SK-N-SH (cell line): ENCODE results near the gene DLX6. TPM values are rescaled to one million over a fixed set of nuclear protein-coding genes. Genes with fewer than 3 reads are reported as not detected.

ENCODE experiments used
- CTCF ChIA-PET: fragments of 300-600, 350-600 bp; formaldehyde crosslinking; extraction: SDS; loops from one replicate; lab custom pipeline; 2021; lab: Yijun Ruan, JAX
- POLR2A ChIA-PET: fragments of 350-600 bp; sonication (Branson Sonifier 250); formaldehyde crosslinking; extraction: SDS; loops from one replicate; lab custom pipeline; 2020; ENCODE audit warnings: antibody characterized with exemption, inconsistent platforms; lab: Yijun Ruan, JAX
- DNase-seq: peaks from one replicate; pipeline ENCODE4 v3.0.0; 2012
- H2AFZ ChIP-seq: fragments of 200-600 bp; sonication (generic); 2 replicates; pipeline ENCODE4 v1.8.1; 2016; ENCODE audit warnings: antibody characterized with exemption, mild to moderate bottlenecking, low read depth
- H3F3A ChIP-seq: fragments of 200-600 bp; sonication (generic); replicated peaks from 2 replicates; pipeline ENCODE3; 2016; ENCODE audit warnings: antibody characterized with exemption, mild to moderate bottlenecking; ENCODE audit not compliant: insufficient read depth
- H3K27ac ChIP-seq, 2 experiments: fragments of 200-500 bp in 1 of 2; fragments of 200-600 bp in 1 of 2; sonication (Bioruptor generic) in 1 of 2; sonication (generic), shearing (Covaris generic) in 1 of 2; 2 replicates each; pipeline versions ENCODE4 v1.5.1 to v1.6.1; 2014 to 2016; ENCODE audit warnings: low read depth in 2 of 2, inconsistent platforms in 1 of 2, low read length in 1 of 2, mild to moderate bottlenecking in 1 of 2, mixed read lengths in 1 of 2
- H3K27me3 ChIP-seq: fragments of 200-600 bp; sonication (generic), shearing (Covaris generic); 2 replicates; pipeline ENCODE4 v1.6.1; 2016; ENCODE audit warnings: mixed run types; ENCODE audit not compliant: insufficient read depth
- H3K36me3 ChIP-seq, 2 experiments: fragments of 200-500 bp in 1 of 2; fragments of 200-600 bp in 1 of 2; sonication (Bioruptor generic) in 1 of 2; sonication (generic) in 1 of 2; replicated peaks in 1 of 2; 2 replicates each; pipeline versions ENCODE3 to v1.5.1; 2014 to 2016; ENCODE audit warnings: low read length in 1 of 2, mild to moderate bottlenecking in 1 of 2; ENCODE audit not compliant: insufficient read depth in 2 of 2, control insufficient read depth in 1 of 2
- H3K4me1 ChIP-seq, 2 experiments: fragments of 200-500 bp in 1 of 2; fragments of 200-600 bp in 1 of 2; sonication (Bioruptor generic) in 1 of 2; sonication (generic), shearing (Covaris generic) in 1 of 2; 2 replicates each; pipeline versions ENCODE4 v1.5.1 to v1.6.1; 2014 to 2016; ENCODE audit warnings: low read depth in 1 of 2, low read length in 1 of 2, mixed run types in 1 of 2; ENCODE audit not compliant: insufficient read depth in 2 of 2, control insufficient read depth in 1 of 2
- H3K4me2 ChIP-seq: fragments of 200-600 bp; sonication (generic), shearing (Covaris generic); 2 replicates; pipeline ENCODE4 v1.6.1; 2017; ENCODE audit warnings: mixed run types
- H3K4me3 ChIP-seq, 2 experiments: fragments of 200-500 bp in 1 of 2; fragments of 200-600 bp in 1 of 2; sonication (Bioruptor generic) in 1 of 2; sonication (generic), shearing (Covaris generic) in 1 of 2; 2 replicates each; pipeline versions ENCODE4 v1.5.1 to v1.8.1; 2014 to 2016; ENCODE audit warnings: low read depth in 2 of 2, inconsistent platforms in 1 of 2, low read length in 1 of 2, mild to moderate bottlenecking in 1 of 2, mixed read lengths in 1 of 2, moderate library complexity in 1 of 2
- H3K79me2 ChIP-seq: fragments of 200-600 bp; sonication (generic); 2 replicates; pipeline ENCODE4 v1.8.1; 2017; ENCODE audit warnings: mild to moderate bottlenecking; ENCODE audit not compliant: insufficient read depth
- H3K9ac ChIP-seq: fragments of 200-600 bp; sonication (generic); 2 replicates; pipeline ENCODE4 v1.6.1; 2017; ENCODE audit warnings: mixed run types
- H3K9me2 ChIP-seq: fragments of 200-600 bp; sonication (generic); 2 replicates; pipeline ENCODE4 v1.6.1; 2017; ENCODE audit warnings: mixed run types
- H3K9me3 ChIP-seq: fragments of 200-600 bp; sonication (generic); 2 replicates; pipeline ENCODE4 v1.6.1; 2017; ENCODE audit warnings: mixed run types, mild to moderate bottlenecking, moderate library complexity
- H4K20me1 ChIP-seq: fragments of 200-600 bp; sonication (generic); 2 replicates; pipeline ENCODE4 v1.6.1; 2017; ENCODE audit warnings: mild to moderate bottlenecking, mixed run types; ENCODE audit not compliant: insufficient read depth
- FOXJ3 ChIP-seq: sonication (generic); formaldehyde crosslinking; IDR thresholded peaks from 2 replicates; pipeline ENCODE4 v1.5.1; 2020; ENCODE audit warnings: mild to moderate bottlenecking, missing genetic modification reagents
- IRF3 ChIP-seq: fragments of 150-350 bp; IDR thresholded peaks from 2 replicates; pipeline ENCODE4 v1.6.1; 2016; ENCODE audit warnings: mild to moderate bottlenecking, low read depth, low read length
- MXI1 ChIP-seq: IDR thresholded peaks from 2 replicates; pipeline ENCODE4 v1.6.1; 2012; ENCODE audit warnings: mild to moderate bottlenecking, low read depth, low read length, improper control_type of control experiment
- NRF1 ChIP-seq: IDR thresholded peaks from 2 replicates; pipeline ENCODE4 v1.6.1; 2012; ENCODE audit warnings: low read depth, mild to moderate bottlenecking, low read length
- PBX3 ChIP-seq: IDR thresholded peaks from 2 replicates; pipeline ENCODE4; 2012
- REST ChIP-seq: IDR thresholded peaks from 2 replicates; pipeline ENCODE4 v1.6.1; 2012; ENCODE audit warnings: mild to moderate bottlenecking, low read depth, low read length, moderate library complexity
- RFX5 ChIP-seq: IDR thresholded peaks from 2 replicates; pipeline ENCODE4 v1.6.1; 2012; ENCODE audit warnings: mild to moderate bottlenecking, improper control_type of control experiment, low read length
- RXRA ChIP-seq: IDR thresholded peaks from 2 replicates; pipeline ENCODE4 v1.4.0; 2012; ENCODE audit warnings: low read depth, mild to moderate bottlenecking, borderline replicate concordance
- WGBS: methylation state at CpG from one replicate; pipeline ENCODE4 v1.1.6; 2017; ENCODE audit warnings: low lambda C conversion rate; 5-methylcytosine and 5-hydroxymethylcytosine counted together
- polyA plus RNA-seq, 3 experiments: library from polyadenylated mRNA; depleted of rRNA; stranded (reverse); fragments of >200 nt; gene quantifications; 2 replicates each; pipeline ENCODE4 v1.2.3, GENCODE V29; 2012

DLX6 gene
- polyA plus RNA-seq, 1 of the 3 experiments (the other 2 are of a cell fraction), result 0.23 TPM

- POLR2A ChIA-PET, result interaction anchor here (1.2 to 2.2 kb wide), 2 partner anchors 9 to 10 kb away, joined by 7 to 19 read pairs; partner anchors contain the start of gene DLX6
- H3K4me1 ChIP-seq, result peaks cover 0 to 8% of the 10 kb centered on the region in 2 experiments; a peak in 3 of 4 replicates
Measured at GRCh38 chr7:97015756-97016380, 10.5 kb downstream of the DLX6 start.

More at GRCh38 chr7:97015756-97016380, 10.5 kb downstream of the DLX6 start:
- no peak for TF ChIP-seq REST
- TF ChIP-seq PBX3, result no peak
- TF ChIP-seq RFX5, result no peak
- no peak for TF ChIP-seq MXI1
- TF ChIP-seq IRF3, result no peak
- TF ChIP-seq FOXJ3 (CRISPR knock-in tag), result no peak
- no peak for TF ChIP-seq RXRA
- TF ChIP-seq NRF1, result no peak
- Histone ChIP-seq H3K9ac (no peak overlapping the region), H3F3A (no peaks in the 10 kb centered on the region), H3K27me3 (peaks cover 27% of the 10 kb centered on the region), H3K9me2 (no peaks in the 10 kb centered on the region), H3K79me2 (no peaks in the 10 kb centered on the region), H3K4me3 (peak overlapping the region; percentile 38 to 53; a peak in 3 of 4 replicates), H3K36me3 (no peaks in the 10 kb centered on the region), H3K4me2 (peak overlapping the region; percentile 80), H3K27ac (no peak overlapping the region), H2AFZ (peak overlapping the region; percentile 80; the same call in 1 of the 2 replicates), H3K9me3 (no peaks in the 10 kb centered on the region), H4K20me1 (no peaks in the 10 kb centered on the region)
- WGBS, result 25% methylated on average over 12 of the region's 12 CpGs
- CTCF ChIA-PET, result interaction anchor here (0.6 to 6.3 kb wide), 15 partner anchors 7 to 1099 kb away, joined by 3 to 78 read pairs (median 4); partner anchors contain the start of genes DLX5 and DLX6
- DNase-seq, result no peak
